GM21576 (cell line): ENCODE data around the gene CANT1.
"Not testable (repeated sequence)": the region's sequence is repeated elsewhere in the genome, so short reads cannot be mapped to it uniquely, and the experiment has no call there.

ENCODE experiments used
- ATAC-seq: cut with Tn5 transposase; IDR thresholded peaks from one replicate; pipeline ENCODE4 v1.9.1; 2021; ENCODE audit warnings: mild to moderate bottlenecking, moderate library complexity; ENCODE audit not compliant: unreplicated experiment

CANT1 gene

DNA sequence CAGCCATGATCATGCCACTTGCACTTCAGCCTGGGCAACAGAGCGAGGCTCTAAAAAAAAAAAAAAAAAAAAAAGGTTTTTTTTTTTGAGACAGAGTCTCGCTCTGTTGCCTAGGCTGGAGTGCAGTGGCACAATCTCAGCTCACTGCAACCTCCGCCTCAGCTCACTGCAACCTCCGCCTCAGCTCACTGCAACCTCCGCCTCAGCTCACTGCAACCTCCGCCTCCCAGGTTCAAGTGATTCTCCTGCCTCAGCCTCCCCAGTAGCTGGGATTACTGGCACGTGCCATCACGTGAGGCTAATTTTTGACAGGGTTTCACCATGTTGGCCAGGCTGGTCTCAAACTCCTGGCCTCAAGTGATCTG is 46.6 kb downstream of the CANT1 start:
- not testable (repeated sequence) for ATAC-seq

DNA sequence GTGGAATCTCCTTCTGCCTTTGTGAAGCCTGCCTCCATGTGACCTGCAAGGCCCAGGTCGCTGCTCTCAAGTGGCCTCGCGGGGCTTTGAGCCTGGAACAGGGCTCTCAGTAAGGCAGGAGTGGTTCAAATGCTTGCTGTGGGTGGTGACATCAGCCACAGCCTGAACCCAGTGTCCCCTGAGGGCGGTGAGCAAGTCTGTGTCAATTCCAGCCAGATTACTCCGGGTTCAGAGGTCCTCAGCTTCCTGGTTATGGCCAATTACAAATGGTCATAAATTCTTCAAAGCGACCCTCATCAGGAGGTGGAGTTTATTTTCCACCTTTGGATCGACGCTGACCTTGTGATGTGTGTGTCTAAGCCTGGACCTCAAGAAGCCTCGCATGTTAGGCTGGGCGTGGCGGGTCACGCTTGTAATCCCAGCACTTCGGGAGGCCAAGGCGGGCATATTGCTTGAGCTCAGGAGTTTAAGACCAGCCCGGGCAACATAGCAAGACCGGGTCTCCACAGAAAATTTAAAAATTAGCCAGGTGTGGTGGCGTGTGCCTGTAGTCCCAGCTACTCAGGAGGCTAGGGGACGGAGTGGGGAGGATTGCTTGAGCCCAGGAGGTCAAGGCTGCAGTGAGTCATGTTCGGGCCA is 47.1 kb downstream of the CANT1 start:
- no peak for ATAC-seq

DNA sequence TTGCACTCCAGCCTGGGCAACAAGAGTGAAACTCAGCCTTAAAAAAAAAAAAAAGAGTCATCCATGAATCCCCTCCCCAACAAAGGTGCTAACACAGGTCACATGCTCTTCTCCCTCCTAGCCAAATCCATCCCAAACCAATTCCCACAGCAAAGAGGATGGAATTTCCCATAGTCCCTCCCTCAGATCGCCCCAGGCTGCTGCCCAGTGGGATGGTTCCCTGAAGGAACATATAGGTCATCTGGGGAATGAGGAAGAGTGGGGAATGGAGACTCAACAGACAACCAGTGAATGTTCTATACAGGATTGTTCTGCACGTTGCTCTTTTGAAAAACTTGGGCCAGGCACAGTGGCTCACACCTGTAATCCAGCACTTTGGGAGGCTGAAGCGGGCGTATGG is 48.0 kb downstream of the CANT1 start:
- ATAC-seq = no peak

DNA sequence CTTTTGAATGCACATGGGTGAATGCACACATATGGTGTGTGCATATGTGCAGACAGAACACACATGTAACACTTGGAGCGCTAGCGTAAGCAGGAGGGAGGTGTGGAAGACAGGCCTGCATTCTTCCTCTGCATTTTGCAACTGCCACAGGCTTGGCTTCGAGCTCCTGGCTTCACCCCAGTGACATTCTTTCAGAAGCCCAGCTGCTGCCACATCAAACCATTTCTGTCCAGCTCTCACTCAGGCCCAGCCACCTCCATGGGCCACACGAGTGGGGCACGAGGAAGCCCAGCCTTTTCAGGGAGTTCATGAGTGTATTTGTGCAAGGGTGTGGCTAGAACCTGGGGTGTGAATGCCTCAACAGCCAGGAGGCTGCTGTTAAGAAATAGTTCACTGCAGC is 48.6 kb downstream of the CANT1 start:
- ATAC-seq = no peak

DNA sequence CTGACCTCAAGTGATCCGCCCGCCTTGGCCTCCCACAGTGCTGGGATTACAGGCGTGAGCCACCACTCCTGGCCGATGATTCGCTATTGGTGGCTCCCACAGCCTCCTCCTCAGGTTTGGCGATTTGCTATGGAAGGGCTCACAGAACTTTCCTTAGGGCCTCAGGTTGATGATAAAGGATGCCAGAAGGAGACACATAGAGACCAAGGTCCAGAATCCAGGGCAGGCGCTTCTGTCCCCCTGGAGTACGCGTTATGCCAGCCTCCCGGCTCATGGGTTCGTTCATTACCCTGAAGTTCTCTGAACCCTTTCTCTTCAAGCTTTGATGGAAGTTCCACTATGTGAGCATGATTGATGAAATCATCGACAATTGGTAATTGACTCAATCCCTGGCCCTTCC is 49.8 kb downstream of the CANT1 start:
- ATAC-seq = no peak

DNA sequence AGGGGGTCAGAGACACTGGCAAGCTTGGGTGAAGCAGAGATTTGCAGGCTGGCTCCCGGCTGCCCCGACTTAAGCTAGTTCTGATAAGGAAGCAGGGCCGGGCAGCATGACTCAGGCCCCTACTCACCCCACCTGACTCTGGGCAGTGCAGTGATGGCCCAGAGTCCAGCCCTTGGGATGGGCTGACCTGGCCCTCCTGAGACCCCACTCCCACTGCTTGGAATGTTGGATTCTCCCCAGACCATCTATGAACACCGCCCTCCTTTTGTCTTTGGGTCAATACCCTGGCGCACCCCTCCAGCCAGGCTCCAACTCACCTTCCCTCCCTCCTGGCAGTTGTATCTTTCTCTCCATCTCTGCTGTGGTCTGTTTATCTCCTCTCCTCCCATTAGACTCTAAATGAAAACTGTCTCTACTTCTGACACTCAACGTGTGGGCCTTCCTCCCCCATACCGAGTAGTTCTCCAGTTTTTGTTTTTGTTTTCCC is 50.9 kb downstream of the CANT1 start:
- no peak for ATAC-seq

DNA sequence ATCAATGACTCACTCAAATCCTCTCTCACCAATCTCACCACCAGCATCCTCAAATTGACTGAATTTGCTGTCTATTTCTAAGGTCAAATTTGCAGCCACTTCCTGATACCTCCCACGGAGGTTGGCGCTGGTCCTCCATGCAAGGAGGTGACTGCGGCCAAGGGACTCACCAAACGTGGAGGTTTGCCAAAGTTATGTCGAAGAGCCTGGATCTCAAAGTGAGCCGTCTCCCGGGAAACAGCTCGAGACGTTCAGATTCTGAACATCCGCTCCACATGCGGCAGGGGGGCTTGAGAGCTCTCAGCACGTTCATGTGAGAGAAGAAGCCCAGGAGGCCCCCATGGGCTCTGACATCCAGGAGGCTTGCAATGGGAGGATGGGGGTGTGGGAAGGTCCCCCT is 52.4 kb downstream of the CANT1 start:
- no peak for ATAC-seq

DNA sequence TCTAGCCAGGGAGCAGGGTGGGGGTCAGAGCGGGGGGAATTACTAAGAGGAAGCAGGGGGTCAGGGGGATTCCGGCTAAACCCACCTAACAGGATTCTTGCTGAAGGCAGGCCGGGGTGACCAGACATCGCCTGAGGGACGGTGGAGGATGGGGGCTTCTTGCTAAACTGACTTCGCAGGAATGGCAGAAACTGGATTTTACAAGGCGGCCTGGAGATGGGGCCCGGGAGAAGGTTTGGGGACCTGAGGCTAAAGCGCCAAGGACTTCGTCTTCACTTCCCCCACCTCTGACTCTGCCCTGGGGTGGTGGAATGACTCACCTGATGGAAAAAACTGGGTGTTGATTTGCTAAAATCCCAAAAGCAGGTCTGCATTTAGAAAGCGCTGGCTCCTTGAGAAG is 53.3 kb downstream of the CANT1 start:
- no peak for ATAC-seq

DNA sequence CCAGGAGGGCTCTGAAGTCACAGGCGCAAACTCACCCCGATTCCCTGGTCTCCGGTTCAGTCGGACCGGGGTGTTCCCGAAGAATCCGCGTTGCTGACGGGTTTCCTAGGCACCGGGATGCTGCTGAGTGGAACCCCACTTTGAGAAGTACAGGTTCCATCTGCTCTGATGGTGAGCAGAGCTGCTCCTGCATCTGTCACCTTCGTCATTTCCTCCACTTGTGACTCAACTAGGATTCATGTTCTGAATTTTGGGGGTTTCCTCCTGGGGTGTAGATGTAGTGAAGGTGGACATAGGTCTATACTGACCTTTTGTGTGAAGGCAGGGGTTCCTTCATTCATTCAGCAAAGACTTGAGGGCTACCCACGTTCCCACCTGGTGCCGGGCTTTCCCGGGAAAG is 54.9 kb downstream of the CANT1 start:
- no peak for ATAC-seq

DNA sequence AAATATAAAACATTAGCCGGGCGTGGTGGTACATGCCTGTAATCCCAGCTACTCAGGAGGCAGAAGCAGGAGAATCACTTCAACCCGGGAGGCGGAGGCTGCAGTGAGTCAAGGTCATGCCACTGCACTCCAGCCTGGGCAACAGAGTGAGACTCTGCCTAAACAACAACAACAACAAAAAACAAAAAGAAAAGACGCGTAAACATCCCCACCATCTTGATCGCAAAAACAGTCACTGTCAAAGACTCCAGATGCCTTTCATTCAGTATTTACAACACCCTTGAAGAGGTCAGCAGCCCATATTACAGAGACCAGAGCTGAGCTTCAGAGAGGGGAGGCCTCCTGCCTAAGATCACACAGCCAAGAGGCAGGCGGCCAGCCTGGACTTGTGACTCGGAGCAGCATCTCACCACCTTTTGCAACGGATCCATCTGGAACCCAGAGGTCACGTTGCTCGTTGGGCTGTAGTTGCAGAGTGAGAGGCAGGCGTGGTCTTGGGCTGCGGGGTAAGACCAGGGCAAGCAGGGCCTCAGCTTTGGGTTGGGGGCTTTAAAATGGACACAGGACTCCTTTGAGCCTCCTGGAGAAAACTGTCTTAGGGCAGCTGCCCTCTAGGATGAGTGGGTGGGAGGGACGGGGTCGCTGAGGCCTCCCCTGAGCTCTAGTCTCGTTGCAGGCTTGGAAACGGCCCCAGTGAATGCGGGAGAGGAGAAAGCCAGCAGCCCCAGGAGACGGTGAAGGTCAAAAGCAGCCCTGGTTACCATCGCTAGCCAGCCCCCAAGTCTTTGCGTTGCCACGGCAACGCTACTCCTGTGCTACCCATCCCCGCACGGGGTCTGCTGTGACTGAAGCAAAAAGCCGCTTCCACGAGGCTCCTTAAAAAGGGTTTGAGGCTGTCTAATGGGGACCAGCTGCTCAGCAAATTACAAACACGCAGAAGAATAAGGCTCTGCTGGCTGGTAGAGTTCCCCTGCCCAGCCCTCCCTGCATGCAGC is 55.9 kb downstream of the CANT1 start:
- ATAC-seq = no peak

DNA sequence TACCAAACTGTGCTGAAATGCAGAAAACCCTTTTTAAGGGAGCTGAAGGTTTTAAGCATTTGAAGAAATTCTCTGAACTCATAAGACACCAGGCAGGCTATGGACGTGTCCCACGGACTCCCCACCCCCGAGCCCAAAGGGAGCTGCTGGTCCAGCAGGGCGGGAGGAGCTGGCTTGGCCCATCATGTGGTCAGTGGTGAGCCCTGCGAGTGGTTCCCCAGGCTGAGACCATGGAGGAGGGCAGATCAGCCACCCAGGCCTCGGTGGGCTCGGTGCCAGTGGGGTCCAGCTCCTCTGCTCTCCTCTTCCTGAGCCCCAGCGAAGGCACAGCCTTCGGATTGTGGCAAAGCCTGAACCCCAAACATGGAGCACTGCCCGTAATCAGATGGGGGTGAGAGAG is 56.9 kb downstream of the CANT1 start:
- no peak for ATAC-seq

DNA sequence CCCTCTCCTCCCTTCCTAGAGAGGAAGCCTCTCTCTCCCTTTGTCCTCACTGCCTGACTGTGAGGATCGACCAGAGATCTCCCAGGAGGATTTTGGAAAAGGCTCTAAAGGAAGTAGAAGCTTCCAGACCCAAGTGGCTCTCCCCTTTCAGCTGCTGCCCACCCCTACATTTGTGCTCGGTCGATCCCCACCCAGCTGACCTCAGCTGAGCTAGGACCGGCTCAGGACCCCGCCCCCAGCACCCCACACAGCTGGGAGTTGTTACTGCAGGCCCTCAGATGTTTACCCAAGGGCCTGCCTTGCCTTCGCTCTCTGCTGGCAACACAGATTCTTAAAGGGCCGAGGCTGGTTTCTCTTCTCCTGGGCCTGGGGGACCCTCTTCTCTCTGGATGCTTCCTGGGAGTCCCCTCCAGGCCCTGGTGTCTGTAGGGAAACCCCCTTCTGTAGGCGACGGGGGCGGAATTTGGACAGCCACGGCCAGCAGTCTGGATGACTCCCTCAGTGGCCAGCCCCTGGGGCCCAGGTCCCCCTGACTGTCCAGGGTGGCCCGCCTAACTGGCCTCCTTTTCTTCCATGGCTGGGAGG is 57.5 kb downstream of the CANT1 start:
- no peak for ATAC-seq

DNA sequence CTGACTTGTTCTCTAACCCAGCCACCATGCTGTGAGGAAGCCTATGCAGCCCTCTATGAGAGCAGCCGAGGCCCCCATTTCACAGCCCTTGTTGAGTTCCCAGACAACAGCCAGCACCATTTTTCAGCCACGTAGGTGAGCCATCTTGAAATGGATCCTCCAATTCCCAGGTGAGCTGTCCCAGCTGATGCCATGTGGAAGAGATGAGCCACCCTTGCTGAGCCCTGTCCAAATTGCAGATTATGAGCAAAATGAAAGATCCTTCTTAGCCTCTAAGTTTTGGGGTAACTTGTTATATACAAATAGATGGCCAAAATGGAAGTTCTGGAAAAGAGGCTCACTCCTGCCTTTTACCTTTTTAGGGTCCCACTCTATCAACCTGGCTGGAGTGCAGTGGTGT is 58.7 kb downstream of the CANT1 start:
- no peak for ATAC-seq

DNA sequence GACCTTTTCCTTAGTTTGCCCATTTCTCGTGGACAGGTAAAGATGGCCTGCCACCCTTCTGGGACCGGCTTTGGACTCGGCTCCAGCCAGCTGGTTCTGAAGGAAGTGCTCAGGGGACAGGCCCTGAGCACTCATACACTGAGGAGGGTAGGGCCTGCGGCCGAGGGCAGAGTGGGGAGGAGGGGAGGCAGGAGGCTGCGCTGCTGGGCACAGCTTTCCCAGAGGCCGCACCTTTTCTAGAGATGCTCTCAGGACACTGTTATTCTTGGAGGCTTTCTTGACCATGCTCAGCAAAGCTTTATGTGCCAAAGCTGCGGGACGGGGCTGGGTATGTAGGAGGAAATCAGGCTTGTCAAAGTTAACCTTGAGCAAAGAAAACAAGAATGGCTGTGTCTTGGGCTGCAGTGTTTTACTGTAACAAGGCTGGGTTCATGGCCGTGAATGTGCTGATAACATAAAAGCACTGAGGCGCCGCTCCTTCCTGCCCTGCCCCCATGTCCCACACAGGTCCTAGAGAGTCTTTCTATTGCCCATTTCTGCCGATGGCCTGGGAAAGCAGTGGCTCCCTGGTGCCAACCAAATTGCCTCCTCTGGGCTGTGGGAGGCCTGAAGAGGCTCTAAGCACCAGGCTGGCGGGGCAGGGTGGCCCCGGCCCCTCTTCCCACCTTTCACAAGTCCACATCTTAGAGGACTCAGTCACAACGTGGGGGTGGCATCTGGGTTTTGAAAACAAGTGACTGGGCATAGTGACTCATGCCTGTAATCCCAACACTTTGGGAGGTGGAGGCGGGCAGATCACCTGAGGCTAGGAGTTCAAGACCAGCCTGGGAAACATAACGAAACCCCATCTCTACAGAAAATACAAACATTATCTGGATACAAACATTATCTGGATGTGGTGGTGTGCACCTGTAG is 62.1 kb downstream of the CANT1 start:
- ATAC-seq = no peak

DNA sequence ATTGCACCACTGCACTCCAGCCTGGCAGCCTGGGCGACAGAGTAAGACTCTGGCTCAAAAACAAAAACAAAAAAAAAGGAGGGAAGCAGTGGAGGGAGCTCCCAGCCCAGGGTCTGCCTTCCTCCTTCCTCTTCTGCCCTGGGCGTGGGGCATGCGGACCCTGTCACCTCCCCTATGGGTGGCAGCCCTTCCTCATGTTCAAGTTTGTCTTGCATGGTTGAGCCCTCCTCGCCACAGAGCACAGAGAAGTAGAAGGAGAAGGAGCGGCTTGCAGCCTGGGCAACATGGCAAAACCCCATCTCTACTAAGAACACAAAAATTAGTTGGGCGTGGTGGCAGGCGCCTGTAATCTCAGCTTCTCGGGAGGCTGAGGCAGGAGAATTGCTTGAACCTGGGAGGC is 62.9 kb downstream of the CANT1 start:
- no peak for ATAC-seq

DNA sequence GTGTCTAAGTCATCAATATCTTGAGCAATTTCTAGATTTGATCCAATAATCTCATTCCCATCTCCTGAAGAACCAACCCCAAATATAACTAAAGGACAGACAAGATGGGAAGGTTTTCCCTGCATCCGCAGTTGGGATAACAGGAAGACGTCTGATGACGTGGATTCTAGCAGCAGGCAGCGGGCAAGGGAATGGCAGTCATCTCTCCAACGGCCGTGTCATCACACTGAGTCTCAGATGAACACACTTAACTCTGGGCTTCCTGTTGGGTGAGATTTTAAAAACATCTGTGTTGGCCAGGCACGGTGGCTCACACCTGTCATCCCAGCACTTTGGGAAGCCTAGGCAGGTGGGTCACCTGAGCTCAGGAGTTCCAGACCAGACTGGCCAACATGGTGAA is 63.4 kb downstream of the CANT1 start:
- no peak for ATAC-seq

DNA sequence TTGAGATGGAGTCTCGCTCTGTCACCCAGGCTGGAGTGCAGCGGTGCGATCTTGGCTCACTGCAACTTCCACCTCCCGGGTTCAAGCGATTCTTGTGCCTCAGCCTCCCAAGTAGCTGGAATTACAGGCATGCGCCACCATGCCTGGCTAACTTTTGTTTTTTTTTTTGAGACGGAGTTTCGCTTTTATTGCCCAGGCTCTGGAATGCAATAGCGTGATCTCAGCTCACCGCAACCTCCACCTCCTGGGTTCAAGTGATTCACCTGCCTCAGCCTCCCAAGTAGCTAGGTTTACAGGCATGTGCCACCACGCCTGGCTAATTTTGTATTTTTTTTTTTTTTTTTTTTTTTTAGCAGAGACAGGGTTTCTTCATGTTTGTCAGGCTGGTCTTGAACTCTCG is 64.1 kb downstream of the CANT1 start:
- not testable (repeated sequence) for ATAC-seq

DNA sequence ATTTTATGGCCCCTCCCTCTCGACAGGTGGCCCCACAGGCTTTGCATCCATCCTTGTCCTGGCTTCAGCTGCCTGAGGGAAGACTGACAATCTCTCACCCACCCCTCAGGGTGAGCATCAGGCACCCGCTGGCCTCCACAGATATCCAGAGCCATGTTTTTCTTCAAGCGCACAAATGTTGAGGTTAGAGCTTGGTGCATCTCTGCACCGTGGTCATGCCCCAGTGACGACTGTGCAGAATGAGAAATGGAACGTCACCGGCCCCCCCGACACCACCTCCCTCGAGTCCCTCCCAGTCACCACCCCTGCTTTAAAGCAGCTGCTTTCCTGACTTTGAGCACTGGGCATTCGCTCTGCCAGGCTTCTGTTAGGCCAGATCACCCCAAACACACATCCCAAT is 64.6 kb downstream of the CANT1 start:
- ATAC-seq = no peak

DNA sequence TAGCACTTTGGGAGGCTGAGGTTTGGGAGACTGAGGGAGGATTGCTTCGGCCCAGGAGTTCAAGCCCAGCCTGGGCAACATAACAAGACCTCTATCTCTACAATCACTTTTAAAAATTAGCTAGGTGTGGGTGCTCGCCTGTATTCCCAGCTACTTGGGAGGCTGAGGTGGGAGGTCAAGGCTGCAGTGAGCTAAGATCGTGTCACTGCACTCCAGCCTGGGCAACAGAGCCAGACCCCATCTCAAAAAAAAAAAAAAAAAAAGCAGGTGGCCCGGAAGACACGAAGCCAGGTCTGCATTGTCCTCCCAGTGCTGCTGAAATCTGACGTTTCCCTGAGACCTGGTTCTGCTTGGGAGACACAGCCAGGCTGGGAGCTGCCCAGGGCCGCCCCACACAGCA is 65.5 kb downstream of the CANT1 start:
- no peak for ATAC-seq
